ENCODE measurements around the gene CAPN15. TPM values are rescaled to one million over a fixed set of nuclear protein-coding genes. Genes with fewer than 3 reads are reported as not detected.

CAPN15 gene
- polyA plus RNA-seq, 3 donors, result 20.4 to 31.4 (median 30.6) TPM

DNA sequence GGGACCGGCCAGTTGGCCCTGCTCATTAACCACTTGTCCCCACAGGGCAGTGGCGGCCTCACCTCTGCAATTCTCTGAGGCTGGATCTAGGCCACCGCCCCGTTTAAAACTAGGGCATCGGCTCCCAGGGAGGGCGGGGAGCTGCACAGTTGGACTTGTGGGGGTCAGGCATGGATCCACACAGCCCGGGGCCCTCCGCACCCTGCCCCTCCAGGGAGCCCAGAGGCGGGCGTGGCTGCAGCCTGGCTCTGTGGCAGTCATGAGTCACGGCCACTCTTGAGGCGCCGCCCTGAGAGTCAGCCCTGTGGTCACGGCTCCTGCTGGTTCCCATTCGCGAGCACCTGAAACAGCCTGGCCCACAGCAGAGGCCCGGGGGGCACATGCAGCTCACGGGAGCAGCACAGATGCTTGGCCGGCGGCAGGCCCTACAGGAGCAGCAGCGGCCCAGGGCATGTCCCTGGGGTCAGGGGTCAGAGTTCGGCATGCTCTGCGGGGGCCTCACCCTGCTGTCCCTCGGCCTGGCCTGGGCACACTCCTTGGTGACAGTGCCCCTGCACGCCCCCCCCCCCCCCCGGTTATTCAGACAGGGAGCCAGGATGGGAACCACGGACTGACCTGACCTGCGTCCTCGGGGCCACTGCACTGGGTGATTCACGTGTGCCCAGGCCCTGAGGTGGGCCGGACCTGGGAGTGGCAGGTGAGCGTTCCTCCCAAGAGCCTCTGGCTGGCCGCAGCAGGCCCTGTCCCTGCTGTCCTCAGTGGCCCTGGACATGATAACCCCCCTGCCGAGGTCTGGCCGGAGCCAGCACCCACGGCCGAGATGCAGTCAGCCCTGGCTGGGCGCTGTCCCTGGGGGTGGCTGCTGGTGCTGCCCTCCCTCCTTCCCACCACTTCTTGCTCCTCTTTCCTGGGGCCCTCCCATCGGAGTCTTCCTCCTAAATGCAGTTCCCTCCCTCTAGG lies 8.2 kb downstream of the CAPN15 start:
- no peak overlapping the region for H3K27ac ChIP-seq (ENCODE audit: low read depth, low read length)
- 72 to 81% (median 75%) methylated on average over 37 to 39 of the region's 39 CpGs for WGBS, 3 donors

DNA sequence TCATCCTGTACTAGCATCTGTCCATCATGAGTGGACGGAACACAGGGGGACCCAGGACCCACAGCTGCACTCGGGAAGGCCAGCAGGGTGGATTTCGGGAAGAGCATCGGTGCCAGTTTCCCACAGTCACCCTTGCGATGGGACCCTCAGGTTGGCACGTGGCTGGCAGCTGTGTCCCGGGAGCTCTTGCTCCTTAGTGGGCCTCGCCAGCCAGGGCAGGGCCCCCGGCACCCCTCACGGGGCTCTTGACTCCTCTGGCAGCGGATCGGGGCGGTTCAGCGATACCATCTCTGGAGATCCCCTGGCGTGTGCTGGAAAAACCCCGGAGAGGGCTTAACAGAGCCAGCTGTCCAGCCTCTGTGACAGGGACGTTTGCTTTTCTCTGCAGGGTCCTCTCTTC lies 9.2 kb downstream of the CAPN15 start:
- 90 to 93% (median 92%) methylated on average over 17 of the region's 17 CpGs for WGBS, 3 donors
- H3K27ac ChIP-seq (ENCODE audit: low read depth, low read length), result no peak overlapping the region

DNA sequence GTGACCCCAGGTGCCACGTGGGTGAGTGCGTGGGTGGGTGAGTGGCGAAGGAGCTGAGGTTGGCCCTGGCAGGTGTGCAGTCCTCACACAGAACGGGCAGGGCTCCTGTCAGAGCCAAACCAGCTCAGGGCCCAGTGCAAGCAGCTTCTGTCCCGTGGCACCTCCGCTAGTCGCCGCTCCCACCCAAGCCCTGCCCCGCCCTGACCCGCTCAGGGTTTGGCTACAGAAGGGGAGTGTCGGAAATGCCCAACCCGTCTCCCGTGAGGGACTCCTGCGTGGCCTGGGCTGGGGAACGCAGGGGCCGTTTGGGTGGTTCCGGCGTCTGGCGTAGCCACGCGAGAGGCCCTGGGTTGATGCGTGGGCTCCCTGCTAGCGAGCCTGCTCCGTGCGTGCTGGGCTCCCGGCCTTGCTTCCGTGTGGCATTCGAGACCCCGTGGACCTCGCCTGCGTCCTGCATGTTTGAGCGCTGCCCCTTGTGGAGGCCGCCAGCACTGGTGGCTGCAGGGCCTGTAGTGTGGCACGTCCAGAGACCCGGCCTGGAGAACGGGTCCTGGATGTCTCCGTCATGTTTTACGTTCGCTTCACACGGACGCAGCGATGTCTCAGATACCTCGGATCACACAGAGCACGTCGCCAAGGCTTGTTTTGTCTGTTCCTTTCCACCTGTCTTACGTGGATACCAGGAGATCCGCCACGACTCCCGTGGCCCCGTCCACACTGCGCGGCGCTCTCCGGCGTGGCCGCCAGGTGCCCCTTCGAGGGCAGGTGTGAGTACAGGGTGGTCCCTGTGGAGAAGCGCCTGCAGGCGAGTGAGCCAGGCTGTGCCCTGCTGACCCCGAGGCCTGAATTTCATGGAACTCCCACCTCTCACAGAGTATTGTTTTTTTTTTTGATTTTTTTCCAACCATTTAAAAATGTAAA lies 10.2 kb downstream of the CAPN15 start:
- 94 to 97% (median 94%) methylated on average over 59 to 60 of the region's 60 CpGs for WGBS, 3 donors
- no peak overlapping the region for H3K27ac ChIP-seq (ENCODE audit: low read depth, low read length)

DNA sequence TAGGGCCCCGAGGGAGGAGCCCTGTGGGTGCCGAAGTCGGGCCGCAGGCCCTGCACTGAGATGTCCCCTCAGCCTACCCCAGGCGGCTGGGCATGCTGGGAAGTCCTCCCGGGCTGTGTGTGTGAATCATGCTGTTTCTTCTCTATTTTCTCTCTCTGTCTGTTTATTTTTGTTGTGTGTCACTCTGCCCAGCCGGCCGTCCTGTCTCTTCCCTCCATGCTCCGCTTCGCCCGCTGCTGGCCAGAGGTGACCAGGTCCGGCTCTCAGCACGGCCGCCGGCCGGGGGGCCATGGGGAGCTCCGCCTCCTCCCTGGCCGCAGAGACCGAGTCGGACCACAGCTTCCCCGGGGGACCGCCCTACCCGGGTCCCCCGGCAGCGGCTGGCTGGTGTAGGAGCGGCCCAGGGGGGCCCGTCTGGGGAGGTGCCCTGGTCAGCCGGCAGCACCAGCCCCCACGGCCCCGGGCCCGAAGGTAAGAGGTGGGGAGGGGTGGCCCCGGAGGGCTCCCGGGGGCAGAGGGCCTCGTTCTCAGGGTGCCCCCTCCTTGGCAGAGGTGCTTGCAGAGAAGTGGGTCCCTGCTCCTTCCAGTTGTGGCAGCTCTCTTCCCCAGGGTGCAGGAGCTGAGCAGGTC lies 12.5 kb downstream of the CAPN15 start:
- WGBS, 3 donors, result 83 to 90% (median 90%) methylated on average over 30 to 34 of the region's 34 CpGs
- H3K27ac ChIP-seq (ENCODE audit: low read depth, low read length), result no peak overlapping the region

DNA sequence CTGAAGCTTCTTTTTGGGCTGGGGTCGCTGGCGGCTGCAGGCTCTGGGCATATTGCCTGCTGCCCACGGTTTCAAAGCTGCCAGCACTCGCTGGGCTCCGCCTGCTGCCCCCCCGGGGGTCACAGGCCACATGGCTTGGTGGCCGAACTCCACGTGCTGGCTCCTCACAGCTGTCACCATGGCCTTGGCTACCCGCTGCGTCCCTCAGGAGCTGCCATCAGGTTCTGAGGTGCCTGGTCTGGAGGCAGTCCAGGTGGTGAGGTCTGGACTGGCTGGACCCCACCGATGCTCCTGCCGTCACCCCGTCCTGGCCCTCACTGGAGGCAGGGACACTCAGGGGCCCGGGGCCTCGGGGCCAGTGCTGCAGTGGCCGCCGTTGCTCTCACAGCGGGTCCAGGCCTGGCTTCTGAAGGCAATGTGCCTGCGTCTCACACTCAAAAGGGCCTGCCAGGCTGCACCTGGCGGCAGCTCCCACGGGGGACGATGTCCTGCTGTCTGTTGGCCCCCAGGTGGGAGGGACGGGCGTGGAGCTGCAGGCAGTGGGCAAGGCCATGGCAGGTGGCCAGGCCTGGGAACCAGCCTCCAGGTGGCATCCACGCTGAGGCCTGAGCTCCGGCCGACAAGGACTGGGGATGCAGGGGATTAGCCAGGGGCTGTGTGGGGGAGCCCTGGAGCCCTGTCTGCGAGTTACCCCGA lies 13.3 kb downstream of the CAPN15 start:
- WGBS, 3 donors, result 50 to 91% (median 90%) methylated on average over 28 to 29 of the region's 29 CpGs
- H3K27ac ChIP-seq (ENCODE audit: low read depth, low read length), result no peak overlapping the region

DNA sequence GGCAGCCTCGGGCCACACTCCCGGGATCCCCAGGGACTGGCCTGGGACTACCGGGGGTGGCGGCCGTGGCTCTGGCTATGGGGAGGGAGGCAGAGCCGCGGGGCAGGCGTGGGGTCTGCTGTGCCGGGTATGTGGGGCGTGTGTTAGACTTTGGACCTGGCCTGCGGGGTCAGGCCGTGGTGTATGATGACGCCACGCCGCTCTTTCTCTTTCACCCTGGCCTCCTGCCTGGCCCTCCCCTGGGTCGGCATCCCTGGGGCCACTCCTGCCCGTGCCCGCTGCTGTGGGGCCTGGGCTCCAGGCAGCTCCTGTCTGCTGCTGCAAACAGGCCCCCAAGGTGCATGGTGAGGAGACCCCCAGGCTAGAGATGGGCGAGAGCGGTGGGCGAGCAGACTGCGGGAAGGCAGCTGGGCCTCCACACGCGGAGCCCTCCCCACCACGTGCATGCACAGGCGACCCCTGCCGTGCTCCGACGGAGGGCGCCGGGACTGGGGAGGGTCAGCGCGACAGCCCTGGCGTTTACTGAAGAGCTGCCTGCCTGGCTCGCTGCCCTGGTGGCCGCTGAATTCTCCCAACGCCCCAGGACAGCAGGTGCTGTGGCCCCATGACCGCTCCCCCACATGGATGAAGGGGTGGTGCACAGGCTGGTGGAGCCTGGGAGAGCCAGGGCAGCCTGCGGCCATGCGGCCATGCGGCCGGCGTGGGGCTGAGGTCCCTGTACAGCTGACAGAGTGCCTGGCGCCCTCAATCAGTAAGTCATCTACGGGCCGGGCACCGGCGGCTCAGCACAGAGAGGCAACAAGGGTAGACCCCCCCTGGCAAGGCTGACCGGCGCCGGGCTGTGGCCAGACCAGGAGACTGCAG lies 16.0 kb downstream of the CAPN15 start:
- 86 to 93% (median 86%) methylated on average over 49 to 51 of the region's 51 CpGs for WGBS, 3 donors
- H3K27ac ChIP-seq (ENCODE audit: low read depth, low read length), result no peak overlapping the region

DNA sequence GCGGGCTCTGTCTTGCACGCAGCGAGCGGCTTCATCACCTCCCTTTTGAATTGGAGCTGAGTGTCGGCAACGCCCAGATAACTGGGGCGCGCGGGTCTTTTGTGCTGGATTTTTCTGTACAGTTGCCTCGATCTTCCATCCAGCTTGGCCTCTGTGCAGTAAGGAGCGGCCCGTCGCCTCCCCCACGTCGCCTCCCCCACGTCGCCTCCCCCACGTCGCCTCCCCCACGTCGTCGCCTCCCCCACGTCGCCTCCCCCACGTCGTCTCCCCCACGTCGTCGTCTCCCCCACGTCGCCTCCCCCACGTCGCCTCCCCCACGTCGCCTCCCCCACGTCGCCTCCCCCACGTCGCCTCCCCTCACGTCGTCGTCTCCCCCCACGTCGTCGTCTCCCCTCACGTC lies 17.0 kb downstream of the CAPN15 start:
- 88 to 94% (median 92%) methylated on average over 39 to 46 of the region's 46 CpGs for WGBS, 3 donors
- H3K27ac ChIP-seq (ENCODE audit: low read depth, low read length), result no peak overlapping the region

DNA sequence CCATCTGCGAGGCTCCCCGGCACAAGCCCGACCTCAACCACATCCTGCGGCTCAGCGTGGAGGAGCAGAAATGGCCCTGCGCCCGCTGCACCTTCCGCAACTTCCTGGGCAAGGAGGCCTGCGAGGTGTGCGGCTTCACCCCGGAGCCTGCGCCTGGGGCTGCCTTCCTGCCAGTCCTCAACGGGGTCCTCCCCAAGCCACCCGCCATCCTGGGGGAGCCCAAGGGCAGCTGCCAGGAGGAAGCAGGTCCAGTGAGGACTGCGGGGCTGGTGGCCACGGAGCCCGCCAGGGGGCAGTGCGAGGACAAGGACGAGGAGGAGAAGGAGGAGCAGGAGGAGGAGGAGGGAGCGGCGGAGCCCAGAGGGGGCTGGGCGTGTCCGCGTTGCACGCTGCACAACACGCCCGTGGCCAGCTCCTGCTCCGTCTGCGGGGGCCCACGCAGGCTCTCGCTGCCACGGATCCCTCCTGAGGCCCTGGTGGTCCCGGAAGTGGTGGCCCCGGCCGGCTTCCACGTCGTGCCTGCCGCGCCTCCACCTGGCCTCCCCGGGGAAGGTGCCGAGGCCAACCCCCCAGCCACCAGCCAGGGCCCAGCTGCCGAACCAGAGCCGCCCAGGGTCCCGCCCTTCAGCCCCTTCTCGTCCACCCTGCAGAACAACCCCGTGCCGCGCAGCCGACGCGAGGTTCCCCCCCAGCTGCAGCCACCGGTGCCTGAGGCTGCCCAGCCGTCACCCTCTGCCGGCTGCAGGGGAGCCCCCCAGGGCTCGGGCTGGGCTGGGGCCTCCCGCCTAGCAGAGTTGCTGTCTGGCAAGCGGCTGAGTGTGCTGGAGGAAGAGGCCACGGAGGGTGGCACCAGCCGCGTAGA lies 19.6 kb downstream of the CAPN15 start:
- WGBS, 3 donors, result 62 to 68% (median 65%) methylated on average over 42 to 60 of the region's 60 CpGs
- no peak overlapping the region for H3K27ac ChIP-seq (ENCODE audit: low read depth, low read length)

DNA sequence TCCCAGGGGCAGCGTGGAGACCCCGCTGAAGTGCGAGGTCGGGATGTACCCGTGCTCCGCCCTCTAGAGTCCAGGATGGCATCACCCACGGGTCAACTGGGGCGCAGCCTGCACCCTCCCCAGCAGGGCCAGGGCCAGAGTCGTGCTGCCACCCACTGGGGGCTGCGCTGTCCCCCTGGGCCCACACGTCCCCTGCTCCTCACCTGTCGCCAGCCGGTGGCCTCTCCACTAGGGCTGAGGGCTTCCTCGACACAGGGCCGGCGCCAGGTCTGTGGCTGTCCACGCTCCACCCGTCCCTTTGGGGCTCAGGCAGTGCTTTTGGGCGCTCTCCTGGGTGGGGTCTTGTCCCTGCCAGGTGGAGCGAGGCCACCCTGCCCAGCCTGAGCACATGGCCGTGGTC lies 21.1 kb downstream of the CAPN15 start:
- 91 to 97% (median 95%) methylated on average over 20 to 21 of the region's 21 CpGs for WGBS, 3 donors
- H3K27ac ChIP-seq (ENCODE audit: low read depth, low read length), result no peak overlapping the region

DNA sequence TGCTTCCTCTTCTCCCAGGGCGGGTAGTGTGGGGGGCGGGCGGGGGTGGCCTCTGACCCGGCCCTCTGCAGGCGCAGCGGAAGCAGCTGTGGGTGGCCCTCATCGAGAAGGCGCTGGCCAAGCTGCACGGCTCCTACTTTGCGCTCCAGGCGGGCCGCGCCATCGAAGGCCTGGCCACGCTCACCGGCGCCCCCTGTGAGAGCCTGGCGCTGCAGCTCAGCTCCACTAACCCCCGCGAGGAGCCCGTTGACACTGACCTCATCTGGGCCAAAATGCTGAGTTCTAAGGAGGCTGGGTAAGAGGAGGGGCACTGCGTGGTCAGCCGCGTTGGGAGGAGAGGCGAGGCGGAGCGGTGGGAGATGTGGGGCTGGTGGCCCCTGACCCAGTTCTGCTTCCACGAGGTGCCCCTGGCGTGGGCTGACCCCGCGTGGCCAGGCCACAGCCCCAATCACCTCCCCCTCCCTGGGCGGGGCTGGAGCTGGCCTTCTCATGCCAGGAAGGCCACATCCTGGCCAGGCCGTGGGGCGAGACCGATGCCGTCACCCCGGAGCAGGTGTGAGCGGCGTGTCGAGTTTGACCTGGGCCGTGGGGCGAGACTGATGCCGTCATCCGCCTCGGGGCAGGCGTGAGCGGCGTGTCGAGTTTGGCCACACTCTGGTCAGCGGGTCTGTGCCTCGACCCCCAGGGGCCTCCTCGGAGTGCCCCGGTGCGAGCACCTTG lies 22.2 kb downstream of the CAPN15 start:
- WGBS, 3 donors, result 93 to 96% (median 96%) methylated on average over 53 to 54 of the region's 54 CpGs

DNA sequence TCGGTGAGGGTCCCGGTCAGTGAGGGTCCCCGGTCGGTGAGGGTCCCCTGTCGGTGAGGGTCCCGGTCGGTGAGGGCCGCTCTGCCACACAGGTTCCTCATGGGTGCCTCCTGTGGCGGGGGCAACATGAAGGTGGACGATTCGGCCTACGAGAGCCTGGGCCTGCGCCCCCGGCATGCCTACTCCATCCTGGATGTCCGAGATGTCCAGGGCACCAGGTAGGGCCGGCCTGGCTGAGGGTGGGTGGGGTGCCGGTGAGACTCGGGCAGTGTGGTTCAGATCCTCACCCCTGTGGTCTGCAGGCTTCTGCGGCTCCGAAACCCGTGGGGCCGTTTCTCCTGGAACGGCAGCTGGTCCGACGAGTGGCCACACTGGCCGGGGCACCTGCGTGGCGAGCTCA lies 23.7 kb downstream of the CAPN15 start:
- WGBS, 3 donors, result 96 to 98% (median 96%) methylated on average over 28 of the region's 28 CpGs

More for the DNA sequence above, 22.2 kb downstream of the CAPN15 start:
- no peak overlapping the region for H3K27ac ChIP-seq (ENCODE audit: low read depth, low read length)

DNA sequence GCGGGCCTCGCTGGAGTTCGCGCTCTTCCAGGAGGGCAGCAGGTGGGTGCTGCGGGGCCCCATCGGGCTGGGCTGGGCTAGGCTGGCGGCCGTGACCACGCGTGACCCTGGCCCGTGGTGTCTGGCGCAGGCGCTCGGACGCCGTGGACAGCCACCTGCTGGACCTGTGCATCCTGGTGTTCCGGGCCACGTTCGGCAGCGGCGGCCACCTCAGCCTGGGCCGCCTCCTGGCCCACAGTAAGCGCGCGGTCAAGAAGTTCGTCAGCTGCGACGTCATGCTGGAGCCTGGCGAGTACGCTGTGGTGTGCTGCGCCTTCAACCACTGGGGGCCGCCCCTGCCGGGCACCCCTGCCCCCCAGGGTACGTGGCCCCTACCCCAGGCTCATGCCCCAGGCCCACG lies 24.7 kb downstream of the CAPN15 start:
- H3K27ac ChIP-seq (ENCODE audit: low read depth, low read length), result no peak overlapping the region
- WGBS, 3 donors, result 96 to 97% (median 97%) methylated on average over 30 to 35 of the region's 35 CpGs

More for the DNA sequence above, 23.7 kb downstream of the CAPN15 start:
- no peak overlapping the region for H3K27ac ChIP-seq (ENCODE audit: low read depth, low read length)

DNA sequence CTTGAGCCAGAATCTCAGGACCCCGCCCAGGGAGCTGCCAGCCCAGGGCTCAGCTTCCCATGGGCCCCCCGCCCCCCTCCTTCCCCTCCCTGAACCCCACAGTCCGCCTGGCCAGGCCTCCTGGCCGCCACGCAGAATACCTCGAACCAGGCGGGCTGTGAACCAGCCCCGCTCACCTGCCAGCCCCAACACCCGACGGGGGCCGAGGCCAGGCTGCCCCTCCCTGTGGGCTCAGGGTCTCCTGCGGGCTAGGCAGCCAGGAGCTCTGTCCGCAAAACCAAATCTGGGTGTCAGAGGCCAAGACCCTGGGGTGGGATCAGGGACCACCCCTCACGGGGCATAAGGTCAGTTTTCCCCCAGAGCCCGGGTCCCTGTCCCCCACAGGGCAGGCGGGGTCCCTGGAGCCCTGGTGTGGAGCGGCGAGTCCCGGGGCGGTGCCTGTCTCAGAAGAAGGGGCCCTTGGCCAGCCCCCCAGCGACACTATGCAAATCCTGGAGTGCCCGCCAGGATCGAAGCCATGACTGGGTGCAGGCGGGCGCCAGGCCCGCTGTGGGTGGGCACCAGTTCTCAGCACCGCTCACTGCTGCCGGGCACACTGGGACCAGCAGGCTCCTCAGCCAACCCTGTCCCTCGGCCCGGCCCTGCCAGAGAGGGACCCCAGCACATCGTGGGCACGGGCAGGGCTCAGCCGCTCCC lies 26.2 kb downstream of the CAPN15 start:
- 94 to 96% (median 94%) methylated on average over 27 to 33 of the region's 33 CpGs for WGBS, 3 donors
- no peak overlapping the region for H3K27ac ChIP-seq (ENCODE audit: low read depth, low read length)

DNA sequence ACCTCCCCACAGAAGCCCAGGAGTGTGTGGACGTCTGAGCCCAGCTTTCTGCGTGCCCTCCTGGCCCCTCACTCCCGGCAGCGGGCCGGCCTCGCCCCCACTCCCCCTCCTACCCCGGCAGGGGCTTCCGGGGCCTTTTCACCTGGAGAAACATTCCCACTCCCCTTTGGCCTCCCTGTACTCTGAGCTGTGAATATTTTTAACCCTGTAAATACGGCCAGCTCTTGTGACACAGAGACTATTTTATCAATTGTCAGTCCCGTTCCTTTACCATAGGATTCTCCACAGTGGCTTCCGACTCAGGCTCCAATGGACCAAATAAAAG lies 26.7 kb downstream of the CAPN15 start:
- no peak overlapping the region for H3K27ac ChIP-seq (ENCODE audit: low read depth, low read length)
- WGBS, 3 donors, result 85 to 89% (median 86%) methylated on average over 11 of the region's 11 CpGs

DNA sequence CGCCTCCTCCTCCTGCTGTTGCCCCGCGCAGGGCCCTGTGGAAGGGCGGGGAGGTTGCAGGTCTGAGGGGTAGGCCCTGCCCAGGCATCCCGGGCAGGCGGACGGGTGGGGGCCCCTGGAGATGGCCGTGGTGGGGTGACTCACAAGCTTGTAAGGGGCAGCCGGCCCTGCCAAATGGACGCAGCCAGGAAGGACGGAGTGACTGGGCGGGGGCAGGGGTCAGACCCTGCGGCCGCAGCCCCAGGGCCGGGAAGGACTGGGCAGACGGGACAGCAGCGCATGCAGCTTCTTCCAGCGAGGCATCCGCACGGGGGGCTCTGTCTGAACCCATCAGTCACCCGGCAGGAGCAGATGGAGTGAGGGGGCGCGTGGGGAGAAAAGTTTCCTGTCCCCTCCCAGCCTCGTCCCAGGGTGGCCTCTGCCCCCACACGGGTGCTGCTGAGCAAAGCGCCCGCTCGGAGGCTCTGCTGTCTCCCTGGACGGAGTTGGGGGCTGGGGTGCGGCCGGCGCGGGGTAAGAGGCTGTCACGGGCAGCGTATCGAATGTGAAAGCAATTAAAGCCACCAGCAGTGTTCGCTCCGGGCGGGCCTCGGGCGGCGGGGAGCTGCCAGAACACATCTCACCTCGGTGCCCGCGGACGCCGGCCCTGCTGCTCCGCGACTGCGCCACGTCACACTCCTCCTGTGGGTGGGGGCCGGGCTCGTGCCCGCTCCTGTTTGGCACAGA lies 27.3 kb downstream of the CAPN15 start:
- WGBS, 3 donors, result 77 to 85% (median 83%) methylated on average over 49 to 54 of the region's 54 CpGs
- H3K27ac ChIP-seq (ENCODE audit: low read depth, low read length), result no peak overlapping the region
